OCI-M1 (cell line): ENCODE results near the gene NOS1.
"Not testable (repeated sequence)": the region's sequence is repeated elsewhere in the genome, so short reads cannot be mapped to it uniquely, and the experiment has no call there.

ENCODE experiments used
- DNase-seq: peaks from one replicate; lab custom pipeline; 2025; lab: John Stamatoyannopoulos, UW

NOS1 gene

DNA sequence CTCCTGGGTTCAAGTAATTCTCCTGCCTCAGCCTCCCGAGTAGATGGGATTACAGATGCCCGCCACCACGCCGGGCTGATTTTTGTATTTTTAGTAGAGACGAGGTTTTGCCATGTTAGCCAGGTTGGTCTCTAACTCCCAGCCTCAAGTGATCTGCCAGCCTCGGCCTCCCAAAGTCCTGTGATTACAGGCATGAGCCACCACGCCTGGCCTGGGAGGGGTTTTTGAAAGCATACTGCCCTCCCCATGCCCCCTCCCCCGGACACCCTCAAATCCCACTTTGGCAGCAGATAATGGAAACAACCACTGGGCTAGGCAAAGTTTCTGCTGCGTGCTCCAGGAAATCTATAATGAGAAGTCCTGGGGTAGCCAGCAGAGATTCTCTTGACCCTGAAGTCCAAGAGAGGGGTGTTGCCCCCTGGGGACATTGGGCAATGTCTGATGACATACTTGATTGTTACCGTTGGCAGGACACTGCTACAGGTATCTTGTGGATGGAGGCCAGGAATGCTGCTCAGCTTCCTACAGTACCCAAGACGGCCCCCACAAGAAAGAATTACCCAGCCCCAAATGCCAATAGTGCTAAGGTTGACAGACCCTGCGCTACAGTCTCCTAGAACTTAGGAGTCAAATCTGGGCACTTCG is 152.5 kb downstream of the NOS1 start:
- no peak for DNase-seq

DNA sequence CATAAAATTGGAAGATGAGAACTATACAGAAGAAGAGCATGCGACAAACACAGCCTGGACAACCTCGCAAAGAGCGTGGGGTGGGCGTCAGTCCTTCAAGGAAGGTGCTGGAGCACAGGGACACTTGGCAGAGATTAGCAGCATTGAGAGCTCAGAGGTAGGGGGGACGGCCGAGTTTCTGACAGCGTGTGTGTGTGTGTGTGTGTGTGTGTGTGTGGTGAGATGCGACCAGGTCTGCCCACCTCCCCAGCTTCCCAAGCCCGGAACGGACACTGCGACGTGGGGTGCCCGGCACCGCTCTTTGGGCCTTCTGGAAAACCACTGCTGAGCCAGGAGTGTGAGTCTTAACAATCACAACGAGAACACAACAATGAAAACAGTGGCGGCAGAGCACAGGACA is 153.2 kb downstream of the NOS1 start:
- no peak for DNase-seq

DNA sequence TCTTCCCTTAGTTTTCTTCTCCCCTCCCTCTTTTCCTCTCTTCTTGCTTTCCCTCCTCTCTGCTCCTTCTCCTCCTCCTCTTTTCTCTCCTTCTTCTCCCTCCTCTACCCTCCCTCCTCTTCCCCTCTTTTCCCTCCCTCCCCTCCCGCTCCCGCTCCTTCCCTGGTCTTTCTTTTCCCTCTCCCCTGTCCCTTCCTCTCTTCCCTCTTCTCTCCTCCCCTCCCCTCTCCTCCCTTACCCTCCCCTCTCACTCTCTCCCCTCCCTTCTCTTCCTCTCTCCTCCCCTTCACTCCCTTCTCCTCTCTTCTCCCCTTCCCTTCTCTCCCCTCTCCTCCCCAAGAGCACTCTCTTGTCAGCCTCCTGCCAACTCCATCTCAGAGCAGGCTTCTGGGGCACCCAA is 153.8 kb downstream of the NOS1 start:
- DNase-seq: no peak

DNA sequence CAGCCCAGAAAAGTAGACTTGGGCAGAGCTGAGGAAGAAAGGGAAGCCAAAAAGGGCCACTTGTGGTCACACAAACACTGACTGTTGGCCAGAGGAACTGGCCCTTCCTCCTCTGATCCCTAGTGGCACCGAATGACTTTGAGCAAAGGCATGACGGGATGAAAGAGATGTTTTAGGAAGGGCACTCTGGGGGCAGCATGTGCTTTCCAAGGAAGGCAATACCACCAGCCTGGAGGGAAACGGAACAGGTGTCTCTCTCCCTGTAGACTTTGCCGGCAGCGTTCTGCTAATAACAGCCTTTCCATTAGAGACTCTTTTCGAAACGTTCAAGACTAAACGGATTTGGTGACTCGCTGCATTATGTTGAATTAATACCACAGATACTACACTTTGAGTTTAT is 158.9 kb downstream of the NOS1 start:
- no peak for DNase-seq

DNA sequence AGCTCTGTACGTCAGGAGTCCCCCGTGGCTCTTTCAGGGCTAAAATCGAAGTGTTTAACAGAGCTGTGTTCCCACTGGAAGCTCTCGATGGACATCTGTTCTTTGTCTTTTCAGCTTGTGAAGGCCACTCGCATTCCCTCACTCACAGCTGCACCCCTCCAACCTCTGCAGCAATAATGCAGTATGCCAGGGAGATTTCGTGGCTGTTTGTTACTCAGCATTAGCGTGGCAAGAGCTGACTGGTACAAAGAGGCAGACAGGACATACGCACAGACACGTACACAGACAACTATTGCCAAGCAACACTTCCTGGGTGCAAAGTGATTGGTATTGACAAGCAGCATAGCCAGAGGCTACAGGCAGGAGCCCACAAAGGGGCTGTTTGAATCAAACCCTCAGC is 159.4 kb downstream of the NOS1 start:
- no peak for DNase-seq

DNA sequence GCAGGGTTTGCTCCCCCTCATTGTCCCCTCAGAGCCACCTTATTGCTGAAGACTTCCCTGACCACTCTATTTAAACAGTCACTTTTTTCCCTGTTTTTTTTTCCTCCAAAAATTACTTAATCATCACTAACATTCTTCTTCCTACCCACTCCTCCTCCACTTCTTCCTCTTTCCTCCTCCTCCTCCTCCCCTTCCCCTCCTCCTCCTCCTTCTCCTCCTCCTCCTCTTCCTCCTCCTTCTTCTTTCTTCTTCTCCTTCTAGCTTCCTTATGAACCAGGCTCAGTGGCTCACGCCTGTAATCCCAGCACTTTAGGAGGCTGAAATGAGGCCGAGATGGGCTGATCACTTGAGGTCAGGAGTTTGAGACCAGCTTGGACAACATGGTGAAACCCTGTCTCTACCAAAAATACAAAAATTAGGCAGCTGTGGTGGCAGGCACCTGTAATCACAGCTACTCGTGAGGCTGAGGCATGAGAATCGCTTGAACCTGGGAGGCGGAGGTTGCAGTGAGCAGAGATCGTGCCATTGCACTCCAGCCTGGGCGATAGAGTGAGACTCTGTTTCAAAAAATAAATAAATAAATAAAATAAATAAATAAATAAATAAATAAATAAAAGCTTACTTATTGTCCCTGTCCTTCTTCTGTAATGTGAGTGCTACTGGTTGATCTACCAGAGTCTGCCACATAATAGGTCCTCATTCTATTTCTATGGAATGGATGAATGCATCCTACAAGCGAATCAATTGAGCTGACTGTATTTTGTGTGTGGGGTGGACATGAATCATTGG is 161.3 kb downstream of the NOS1 start:
- DNase-seq: not testable (repeated sequence)

DNA sequence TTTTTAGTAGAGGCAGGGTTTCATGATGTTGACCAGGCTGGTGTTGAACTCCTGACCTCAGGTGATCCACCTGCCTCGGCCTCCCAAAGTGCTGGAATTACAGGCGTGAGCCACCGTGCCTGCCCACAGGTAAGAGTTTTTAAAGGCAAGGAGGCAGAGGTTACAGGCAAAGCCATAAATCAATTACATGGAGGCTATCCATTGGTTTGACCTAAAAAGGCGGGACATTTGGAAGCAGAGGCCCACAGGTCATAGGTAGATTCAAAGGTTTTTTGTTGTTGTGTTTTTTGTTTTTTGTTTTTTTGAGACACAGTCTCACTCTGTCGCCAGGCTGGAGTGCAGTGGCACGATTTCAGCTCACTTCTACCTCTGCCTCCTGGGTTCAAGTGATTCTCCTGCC is 165.1 kb downstream of the NOS1 start:
- DNase-seq: not testable (repeated sequence)

DNA sequence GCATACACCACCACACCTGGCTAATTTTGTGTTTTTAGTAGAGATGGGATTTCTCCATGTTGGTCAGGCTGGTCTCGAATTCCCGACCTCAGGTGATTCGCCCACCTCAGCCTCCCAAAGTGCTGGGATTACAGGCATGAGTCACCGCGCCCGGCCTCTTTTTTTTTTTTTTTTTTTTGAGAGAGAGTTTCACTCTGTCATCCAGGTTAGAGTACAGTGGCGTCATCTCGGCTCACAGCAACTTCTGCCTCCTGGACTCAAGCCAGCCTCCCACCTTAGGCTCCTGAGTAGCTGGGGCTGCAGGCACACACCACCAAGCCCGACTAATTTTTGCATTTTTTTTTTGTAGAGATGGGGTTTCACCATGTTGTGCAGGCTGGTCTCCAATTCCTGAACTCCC is 166.4 kb downstream of the NOS1 start:
- DNase-seq: not testable (repeated sequence)

DNA sequence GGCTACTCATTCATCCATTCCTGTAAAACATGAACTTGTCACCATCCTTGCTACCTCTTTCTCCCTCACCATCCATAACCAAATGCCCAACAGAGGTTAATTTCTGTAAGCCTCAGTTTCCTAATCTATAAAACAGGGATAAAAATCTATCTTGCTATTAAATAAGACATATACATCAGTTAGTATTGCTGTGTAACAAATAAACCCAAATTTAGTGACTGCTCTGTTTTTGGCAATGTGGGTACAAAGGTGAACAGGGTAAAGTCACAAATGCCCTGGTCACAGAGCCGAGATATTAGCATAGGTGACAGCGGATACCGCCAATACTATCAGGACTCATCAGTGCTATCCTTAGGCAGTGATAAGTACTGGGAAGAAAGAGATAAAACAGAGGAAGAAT is 167.5 kb downstream of the NOS1 start:
- DNase-seq: no peak

DNA sequence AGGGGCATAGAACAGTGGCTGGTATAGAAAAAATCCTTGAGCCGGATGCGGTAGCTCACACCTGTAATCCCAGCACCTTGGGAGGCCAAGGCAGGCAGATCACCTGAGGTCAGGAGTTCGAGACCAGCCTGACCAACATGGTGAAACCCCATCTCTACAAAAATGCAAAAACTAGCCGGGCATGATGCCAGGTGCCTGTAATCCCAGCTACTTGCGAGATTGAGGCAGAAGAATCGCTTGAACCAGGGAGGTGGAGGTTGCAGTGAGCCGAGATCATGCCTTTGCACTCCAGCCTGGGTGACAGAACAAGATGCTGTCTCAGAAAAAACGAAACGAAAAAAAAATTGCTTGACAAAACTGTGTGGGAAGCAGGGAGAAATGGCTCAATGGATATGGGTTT is 168.8 kb downstream of the NOS1 start:
- not testable (repeated sequence) for DNase-seq

DNA sequence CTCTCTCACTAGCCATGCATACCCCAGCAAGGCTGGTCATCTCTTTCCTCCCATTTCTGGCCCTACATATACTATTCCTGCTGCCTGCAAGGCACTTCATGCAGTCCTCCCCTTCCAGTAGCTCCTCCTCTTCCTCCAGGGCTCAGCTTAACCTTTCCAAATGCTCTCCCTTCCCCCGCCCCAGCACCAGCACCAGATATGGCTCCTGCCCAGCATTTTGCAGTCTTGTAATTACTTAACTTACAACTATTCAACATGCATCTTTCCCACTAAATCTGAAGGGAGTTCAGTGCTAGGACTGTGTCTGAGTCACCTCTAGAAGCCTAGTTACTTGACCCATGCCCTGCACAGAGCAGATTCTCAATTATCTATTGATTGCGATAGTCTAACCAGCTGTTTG is 169.4 kb downstream of the NOS1 start:
- peak; percentile 21 for DNase-seq

DNA sequence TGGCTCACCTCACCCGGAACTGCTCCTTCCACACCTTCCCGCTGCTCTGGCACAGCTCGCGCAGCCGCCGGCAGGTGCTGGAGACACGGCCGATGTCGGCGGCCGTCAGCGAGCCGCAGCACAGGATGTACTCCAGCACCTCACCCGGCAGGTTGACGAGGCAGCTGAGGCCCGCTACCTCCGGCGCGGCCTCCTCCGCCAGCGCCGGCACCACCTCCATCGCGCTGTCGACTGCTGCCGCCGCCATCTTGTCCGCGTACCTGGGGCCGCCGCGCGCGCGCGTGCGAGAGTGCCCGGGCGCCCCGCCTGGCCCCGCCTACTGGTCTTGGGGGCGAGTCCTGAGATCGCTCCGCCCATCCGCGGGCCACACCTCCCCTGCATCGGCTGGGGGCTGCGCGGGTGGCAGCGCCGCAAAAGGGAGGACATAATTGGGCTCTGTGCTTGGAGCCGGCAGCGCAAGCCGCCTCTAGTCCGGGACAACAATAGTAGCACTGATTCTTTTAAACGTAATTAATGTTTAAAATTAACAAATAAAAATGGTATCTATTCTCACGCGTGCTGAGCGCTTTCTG is 171.1 kb downstream of the NOS1 start, which contains the start of gene FBXO21:
FBXO21 (minus strand) TSS at position 261 of the 572 bp plus-strand sequence; CDS start at position 247, 14 bp downstream.
- DNase-seq: peak; percentile 88

DNA sequence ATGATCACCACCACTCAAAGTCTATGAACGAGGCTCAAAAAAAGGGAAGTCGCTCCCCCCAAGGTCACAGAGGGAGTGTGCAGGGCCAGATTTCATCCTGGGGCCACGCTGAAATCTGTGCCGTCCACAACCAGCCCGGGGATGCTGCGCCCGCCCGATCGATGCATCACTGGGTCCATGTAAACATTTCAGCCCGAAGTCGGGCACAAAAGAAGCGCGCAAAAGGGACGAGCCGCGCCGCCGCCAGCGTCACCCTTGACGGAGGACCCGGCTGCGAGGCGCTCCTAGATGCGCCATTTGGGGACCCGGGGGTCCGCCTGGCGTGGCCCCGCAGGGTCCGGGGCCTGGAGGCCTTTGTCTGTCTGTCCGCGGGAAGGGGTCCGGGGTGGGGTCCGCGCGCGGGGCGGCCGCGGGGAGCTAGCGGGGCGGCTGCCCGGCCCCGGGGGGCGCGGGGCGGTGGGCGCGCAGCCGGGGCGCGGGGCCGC is 171.7 kb downstream of the NOS1 start:
- DNase-seq: peak; percentile 43

DNA sequence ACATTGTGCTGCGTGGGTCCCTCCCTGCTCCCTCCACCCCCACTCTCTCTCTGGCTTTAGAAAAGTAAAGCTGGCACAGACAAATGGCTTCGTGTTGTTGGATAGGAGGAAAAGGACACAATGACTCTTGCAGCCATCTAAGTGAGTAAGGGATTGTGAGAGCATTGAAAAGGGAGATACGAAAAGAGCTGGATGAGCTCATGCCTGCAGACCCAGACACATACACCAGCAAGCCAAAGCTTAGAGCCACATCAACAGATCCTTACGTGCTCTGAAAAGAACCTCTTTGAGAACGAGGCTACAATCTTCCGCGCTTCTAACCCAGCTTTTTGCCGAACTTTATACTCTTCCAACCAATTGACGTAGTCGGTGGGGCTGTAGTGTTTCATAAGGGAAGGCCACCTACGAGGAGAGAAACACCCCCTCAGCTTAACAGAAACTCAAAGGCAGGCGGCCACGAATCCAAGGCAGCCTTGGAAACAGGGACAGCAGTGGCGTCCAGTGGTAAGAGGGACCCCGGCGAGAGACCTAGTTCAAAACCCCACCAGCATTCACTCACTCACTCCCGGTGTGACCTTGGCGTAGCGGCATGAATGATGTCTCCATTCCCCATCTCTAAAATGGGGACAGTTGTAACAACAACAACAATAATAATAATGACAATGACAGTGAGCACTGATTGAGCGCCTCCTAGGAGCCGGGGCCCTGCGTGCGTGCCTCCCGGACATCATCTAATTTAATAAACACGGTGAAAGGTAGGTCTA is 172.3 kb downstream of the NOS1 start:
- DNase-seq: no peak

DNA sequence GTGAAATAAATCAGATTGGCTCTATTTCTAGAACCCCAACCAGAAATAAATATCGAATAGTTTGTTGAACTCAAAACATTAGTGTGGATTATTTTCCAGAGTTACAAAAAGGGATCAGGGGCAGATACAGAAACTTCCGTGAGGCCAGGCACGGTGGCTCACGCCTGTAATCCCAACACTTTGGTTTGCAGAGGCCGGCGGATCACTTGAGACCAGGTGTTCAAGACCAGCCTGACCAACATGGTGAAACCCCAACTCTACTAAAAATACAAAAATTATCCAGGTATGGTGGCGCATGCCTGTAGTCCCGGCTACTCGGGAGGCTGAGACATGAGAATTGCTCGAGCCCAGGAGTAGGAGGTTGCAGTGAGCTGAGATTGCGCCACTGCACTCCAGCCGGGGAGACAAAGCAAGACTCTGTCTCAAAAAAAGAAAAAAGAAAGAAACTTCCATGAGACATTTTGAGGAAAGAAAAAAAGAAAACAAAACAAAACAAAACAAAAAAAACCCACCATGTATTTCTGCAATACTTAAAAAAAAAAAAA is 173.2 kb downstream of the NOS1 start:
- no peak for DNase-seq

DNA sequence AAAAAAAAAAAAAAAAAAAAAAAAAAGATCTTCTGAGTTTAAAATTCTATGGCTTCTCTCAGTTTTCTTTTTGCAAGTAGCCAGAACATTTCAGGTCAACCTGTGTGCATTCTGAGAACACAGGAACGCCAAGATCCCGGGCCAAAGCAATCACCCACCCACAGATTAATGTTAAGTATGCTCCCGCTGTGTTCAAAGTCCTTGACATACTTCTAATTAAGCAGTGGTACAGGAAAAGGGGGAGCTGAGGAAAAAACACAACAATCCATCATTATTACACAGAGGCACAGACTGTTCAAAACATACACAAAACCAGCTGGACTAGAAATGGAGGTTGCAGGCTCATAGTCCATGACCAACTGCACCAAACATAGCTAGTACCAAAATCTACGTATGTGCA is 174.0 kb downstream of the NOS1 start:
- DNase-seq: no peak

DNA sequence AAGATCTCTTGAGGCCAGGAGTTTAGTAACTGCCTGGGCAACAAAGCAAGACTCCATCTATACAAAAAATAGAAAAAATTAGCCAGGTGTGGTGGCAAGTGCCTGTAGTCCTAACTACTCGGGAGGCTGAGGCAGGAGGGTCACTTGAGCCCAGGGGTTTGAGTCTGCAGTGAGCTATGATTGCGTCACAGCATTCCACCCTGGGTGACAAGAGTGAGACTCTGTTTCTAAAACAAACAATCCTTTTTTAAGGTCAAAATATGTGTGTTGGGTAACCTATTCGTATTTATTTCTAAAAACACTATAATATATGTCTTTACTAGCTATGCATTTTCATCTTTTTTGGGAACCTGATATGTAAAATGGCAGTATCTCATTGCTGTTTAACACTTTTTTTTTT is 178.6 kb downstream of the NOS1 start:
- DNase-seq: no peak

DNA sequence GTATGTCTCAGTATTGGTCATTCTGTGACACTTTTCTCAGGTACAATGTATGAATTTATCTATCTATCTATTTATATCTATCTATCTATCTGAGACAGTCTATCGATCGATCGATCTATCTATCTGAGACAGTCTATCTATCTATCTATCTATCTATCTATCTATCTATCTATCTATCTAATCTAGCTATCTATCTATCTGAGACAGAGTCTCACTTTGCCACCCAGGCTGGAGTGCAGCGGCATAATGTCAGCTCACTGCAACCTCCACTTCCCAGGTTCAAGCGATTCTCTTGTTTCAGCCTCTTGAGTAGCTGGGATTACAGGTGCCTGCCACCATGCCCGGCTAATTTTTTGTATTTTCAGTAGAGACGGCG is 180.0 kb downstream of the NOS1 start:
- DNase-seq: not testable (repeated sequence)

DNA sequence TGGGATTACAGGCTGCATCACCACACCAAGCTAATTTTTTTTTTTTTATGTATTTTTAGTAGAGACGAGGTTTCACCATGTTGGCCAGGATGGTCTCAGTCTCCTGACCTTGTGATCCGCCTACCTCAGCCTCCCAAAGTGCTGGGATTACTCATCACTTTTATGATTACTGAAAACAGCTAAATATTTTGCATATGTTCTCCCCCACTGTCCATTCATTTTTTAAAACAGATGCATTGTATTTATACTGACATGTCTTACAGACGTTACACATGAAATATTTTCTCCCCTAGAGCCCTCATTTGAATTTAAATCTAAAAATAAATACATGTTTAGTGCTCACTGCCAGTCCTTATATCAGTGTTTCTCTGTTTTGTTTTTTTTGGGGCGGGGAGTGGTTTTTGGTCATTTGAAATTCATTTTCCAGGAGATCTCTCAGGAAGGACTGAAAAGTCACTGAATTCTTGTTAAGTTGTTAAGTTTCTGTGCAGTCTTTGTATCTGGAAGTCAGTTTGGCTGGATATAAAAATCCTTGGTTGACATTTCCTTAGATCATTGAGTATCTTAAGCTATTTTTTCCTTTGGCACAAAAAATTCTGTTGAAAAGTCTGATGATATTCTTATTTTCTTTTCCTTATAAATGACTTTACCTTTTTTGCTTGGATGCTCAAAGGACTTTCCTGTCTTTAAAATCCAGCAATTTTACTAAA is 180.5 kb downstream of the NOS1 start:
- DNase-seq: no peak

DNA sequence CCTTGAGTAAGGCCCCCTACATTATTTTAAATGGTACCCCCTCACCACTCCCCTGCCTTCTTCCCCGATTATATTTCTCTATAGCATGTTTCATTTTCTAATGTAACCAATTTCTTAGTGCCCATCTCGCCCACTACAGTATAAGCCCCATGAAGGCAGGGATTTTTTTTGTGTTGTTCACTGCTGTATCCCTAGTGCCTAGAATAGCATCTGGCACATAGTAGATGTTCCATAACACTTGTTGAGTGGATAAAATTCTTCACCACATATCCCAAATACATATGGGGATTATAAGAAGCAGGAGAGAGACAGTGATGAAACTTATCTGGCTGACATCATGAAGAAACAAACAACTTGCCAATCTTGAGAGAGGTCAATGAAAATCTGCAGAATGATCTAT is 182.7 kb downstream of the NOS1 start:
- no peak for DNase-seq

DNA sequence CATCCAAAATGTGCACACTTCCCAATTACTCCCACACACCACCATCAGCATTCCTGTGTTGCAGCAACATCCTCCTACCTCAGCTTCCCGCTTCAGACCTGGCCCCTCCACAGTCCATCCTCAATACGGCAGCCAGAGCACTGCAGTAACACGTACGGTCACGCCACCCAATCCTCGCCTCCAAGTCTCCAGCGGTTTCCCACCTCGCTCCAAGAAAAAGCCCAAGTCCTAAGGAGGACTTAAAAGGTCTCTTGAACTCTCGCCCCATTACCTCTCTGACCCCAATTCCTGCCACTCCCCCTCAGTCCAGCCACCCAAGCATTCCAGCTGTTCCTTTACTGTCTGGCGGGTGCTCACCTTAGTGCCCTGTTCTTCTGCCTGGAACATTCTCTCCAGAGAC is 183.1 kb downstream of the NOS1 start:
- DNase-seq: no peak
